Pancreas (tissue), 10 donors: ENCODE measurements around the gene IL21R. TPM values are rescaled to one million over a fixed set of nuclear protein-coding genes. Genes with fewer than 3 reads are reported as not detected.
"Not testable (repeated sequence)": the region's sequence is repeated elsewhere in the genome, so short reads cannot be mapped to it uniquely, and the experiment has no call there.

Source experiments
- ATAC-seq, 4 donors: fragments of 200-7000 bp; cut with Tn5 transposase; one replicate each; pipeline versions ENCODE4 v1.8.0 to v1.9.1; 2020; ENCODE audit warnings: mild to moderate bottlenecking in 4 of 4, moderate library complexity in 4 of 4
- DNase-seq, 6 donors: peaks; one replicate each; pipeline ENCODE4 v3.0.0-alpha.2; 2020
- FAIRE-seq: peaks from 2 replicates; lab custom pipeline; 2012; peaks lifted over from hg19 to GRCh38; lab: Jason Lieb, UNC
- H3K27ac ChIP-seq, 4 donors: fragments of 200-600 bp; sonication (generic); 1 replicate in 3 of 4; 2 replicates in 1 of 4; pipeline versions ENCODE4 v1.5.0 to v1.8.0; 2020
- H3K27me3 ChIP-seq, 4 donors: fragments of 200-600 bp; one replicate each; pipeline ENCODE4 v1.8.0; 2021
- H3K36me3 ChIP-seq, 3 donors: fragments of 200-600 bp; sonication (generic) in 1 of 3; one replicate each; pipeline versions ENCODE4 v1.5.0 to v1.8.0; 2020 to 2021
- H3K4me1 ChIP-seq, 3 donors: fragments of 200-600 bp; one replicate each; pipeline ENCODE4 v1.8.0; 2021
- H3K4me3 ChIP-seq, 4 donors: fragments of 200-600 bp; sonication (generic) in 2 of 4; one replicate each; pipeline versions ENCODE4 v1.5.0 to v1.8.0; 2020 to 2021
- H3K9me3 ChIP-seq, 4 donors: fragments of 200-600 bp; one replicate each; pipeline ENCODE4 v1.8.0; 2021
- CTCF ChIP-seq, 4 donors: fragments of 200-600 bp; sonication (generic) in 3 of 4; IDR thresholded peaks; one replicate each; pipeline versions ENCODE4 v1.5.0 to v1.8.0; 2021; ENCODE audit warnings: antibody characterized with exemption in 4 of 4
- WGBS, 2 donors: extraction: QIAGEN DNeasy Blood & Tissue Kit; methylation state at CpG; one replicate each; pipeline ENCODE4 v1.1.7; 2013; 5-methylcytosine and 5-hydroxymethylcytosine counted together
- intact Hi-C, 3 donors: fragments of 100-400 bp; cut with DNase I; formaldehyde crosslinking; loops; one replicate each; pipeline versions ENCODE4 v1.11.1 to v1.14.2; 2022
- polyA plus RNA-seq, 2 donors: library from polyadenylated mRNA; stranded (reverse); fragments of 200-250 nt; gene quantifications; one replicate each; pipeline ENCODE4 v1.2.3, GENCODE V29; 2013
- total RNA-seq, 6 donors: library from RNA; stranded (reverse); fragmentation: NEBNext Ultra II Directional in 4 of 6; extraction: Animal tissue kit (Norgen Biotek cat#: 25700) in 4 of 6; gene quantifications; one replicate each; pipeline versions ENCODE4 v1.2.1 to v1.2.4, GENCODE V29; 2021 to 2023
- donor health status: healthy with polysubstance abuse.
- donor health status: DM: no; HTN: no; CAD: no; lungs with moderate emphysema.
- donor health status: DM: no; HTN: no; CAD: no.
- donor health status: control.
- donor health status: control.
- donor health status: Bipolar disorder and iron deficiency.
- donor health status: DM: yes; HTN: yes; CAD: no.
- donor health status: DM: no; HTN: no; CAD: no.
- donor health status: DM: no; HTN: no; CAD: no.
- donor health status: DM: yes; HTN: yes; CAD: no.

Gene IL21R
- total and polyA plus RNA-seq, 8 donors, result 0.08 to 0.79 (median 0.31) TPM; not detected in 2

GRCh38 chr16:27429981-27430441, 28.0 kb downstream of the IL21R start:
- Histone ChIP-seq H3K36me3 (no peaks in the 10 kb centered on the region), H3K4me1 (no peaks in the 10 kb centered on the region), H3K27me3 (no peaks in the 10 kb centered on the region), H3K9me3 (no peaks in the 10 kb centered on the region), H3K4me3 (no peak overlapping the region), H3K27ac (no peak overlapping the region)
- ATAC-seq (no peak), FAIRE-seq (no peak), DNase-seq (peak in 1 of 6 donors; percentile 39)
- no peak for TF ChIP-seq CTCF (IDR thresholded peaks at IDR 0.05)
- 51 to 56% methylated on average over 16 of the region's 16 CpGs for WGBS, 2 donors
- intact Hi-C loops, result no loop called here

GRCh38 chr16:27430512-27430911, 28.5 kb downstream of the IL21R start:
- H3K27ac ChIP-seq, result no peak overlapping the region
- DNase-seq, result no peak
- H3K4me3 ChIP-seq, result no peak overlapping the region
- 74 to 86% methylated on average over 7 of the region's 7 CpGs for WGBS, 2 donors
- ATAC-seq, result no peak
- FAIRE-seq, result no peak
- H3K9me3 ChIP-seq, result no peaks in the 10 kb centered on the region
- H3K4me1 ChIP-seq, result no peaks in the 10 kb centered on the region
- intact Hi-C loops, result no loop called here
- no peaks in the 10 kb centered on the region for H3K27me3 ChIP-seq
- no peak for TF ChIP-seq CTCF (IDR thresholded peaks at IDR 0.05)
- no peaks in the 10 kb centered on the region for H3K36me3 ChIP-seq

GRCh38 chr16:27430923-27431484, 29.0 kb downstream of the IL21R start:
- no peak overlapping the region for H3K27ac ChIP-seq
- DNase-seq (peak in 1 of 6 donors; percentile 13), ATAC-seq (no peak), FAIRE-seq (no peak)
- 56 to 65% methylated on average over 10 of the region's 10 CpGs for WGBS, 2 donors
- no peaks in the 10 kb centered on the region for H3K27me3 ChIP-seq
- intact Hi-C loops, result no loop called here
- H3K4me3 ChIP-seq, result no peak overlapping the region
- no peak for TF ChIP-seq CTCF (IDR thresholded peaks at IDR 0.05)
- no peaks in the 10 kb centered on the region for H3K9me3 ChIP-seq
- no peaks in the 10 kb centered on the region for H3K4me1 ChIP-seq
- H3K36me3 ChIP-seq, result no peaks in the 10 kb centered on the region

- Histone ChIP-seq H3K27me3 (no peaks in the 10 kb centered on the region), H3K4me1 (no peaks in the 10 kb centered on the region), H3K9me3 (no peaks in the 10 kb centered on the region), H3K4me3 (no peak overlapping the region), H3K36me3 (no peaks in the 10 kb centered on the region), H3K27ac (no peak overlapping the region)
- FAIRE-seq (no peak), DNase-seq (peak in 1 of 6 donors; percentile 25), ATAC-seq (no peak)
- no peak for TF ChIP-seq CTCF (IDR thresholded peaks at IDR 0.05)
- intact Hi-C loops, result no loop called here
- WGBS, 2 donors, result 55 to 62% methylated on average over 15 of the region's 15 CpGs
Measured at GRCh38 chr16:27431773-27432532, 30.0 kb downstream of the IL21R start.

- no peak for TF ChIP-seq CTCF (IDR thresholded peaks at IDR 0.05)
- Histone ChIP-seq H3K9me3 (no peaks in the 10 kb centered on the region), H3K4me3 (no peak overlapping the region), H3K4me1 (no peaks in the 10 kb centered on the region), H3K27ac (no peak overlapping the region), H3K27me3 (no peaks in the 10 kb centered on the region), H3K36me3 (no peaks in the 10 kb centered on the region)
- DNase-seq (no peak), FAIRE-seq (no peak), ATAC-seq (no peak)
- intact Hi-C loops, result no loop called here
- WGBS, 2 donors, result 25 to 41% methylated on average over 6 of the region's 6 CpGs
Measured at GRCh38 chr16:27432558-27432957, 30.6 kb downstream of the IL21R start.

- H3K27ac ChIP-seq, H3K4me3 ChIP-seq, H3K27me3 ChIP-seq, H3K4me1 ChIP-seq, H3K9me3 ChIP-seq, intact Hi-C loops, H3K36me3 ChIP-seq, FAIRE-seq, ATAC-seq: not testable (repeated sequence)
- WGBS, 2 donors, result 55 to 78% methylated on average over 5 of the region's 5 CpGs
- peak in 1 of 6 donors; percentile 11 for DNase-seq
Measured at GRCh38 chr16:27433191-27433590, 31.2 kb downstream of the IL21R start.
